Adrenal gland (tissue), 12 donors: ENCODE measurements around the gene RALGPS1. TPM values are rescaled to one million over a fixed set of nuclear protein-coding genes. Genes with fewer than 3 reads are reported as not detected.
A peak's percentile ranks its signal among the peaks of the same experiment; 100 is the strongest.

Experiments used
- DNase-seq, 7 donors: peaks; one replicate each; pipeline ENCODE4 v3.0.0-alpha.2; 2019 to 2020
- H3K27ac ChIP-seq, 5 donors: fragments of 200-600 bp; sonication (generic) in 4 of 5; 1 replicate in 3 of 5; 2 replicates in 2 of 5; pipeline versions ENCODE4 v1.5.1 to v1.8.0; 2016 to 2020; ENCODE audit warnings: mild to moderate bottlenecking in 1 of 5
- H3K27me3 ChIP-seq: fragments of 200-600 bp; 2 replicates; pipeline ENCODE4 v1.8.0; 2021
- H3K36me3 ChIP-seq, 2 donors: fragments of 200-600 bp; replicated peaks in 1 of 2; 1 replicate in 1 of 2; 2 replicates in 1 of 2; pipeline versions ENCODE4 v1.5.1 to v1.8.0; 2018 to 2022
- H3K4me1 ChIP-seq, 2 donors: fragments of 200-600 bp; replicated peaks in 1 of 2; 1 replicate in 1 of 2; 2 replicates in 1 of 2; pipeline versions ENCODE4 v1.5.1 to v1.8.0; 2018 to 2021
- H3K4me3 ChIP-seq, 4 donors: fragments of 200-600 bp; sonication (generic) in 3 of 4; one replicate each; pipeline ENCODE4 v1.5.1; 2016 to 2018
- H3K9me3 ChIP-seq, 3 donors: fragments of 200-600 bp; sonication (generic) in 1 of 3; replicated peaks in 1 of 3; 1 replicate in 2 of 3; 2 replicates in 1 of 3; pipeline versions ENCODE4 v1.5.1 to v1.8.0; 2016 to 2021
- POLR2A ChIP-seq, 2 donors: fragments of 450-650 bp; IDR thresholded peaks; one replicate each; pipeline ENCODE4 v1.6.1; 2017; ENCODE audit warnings: antibody characterized with exemption in 2 of 2, mild to moderate bottlenecking in 2 of 2, moderate library complexity in 1 of 2
- WGBS, 4 donors: extraction: QIAGEN DNeasy Blood & Tissue Kit in 2 of 4; methylation state at CpG; one replicate each; pipeline versions ENCODE4 v1.1.5 to v1.1.7; 2013 to 2017; 5-methylcytosine and 5-hydroxymethylcytosine counted together
- intact Hi-C, 2 donors: fragments of 100-400 bp; cut with DNase I; formaldehyde crosslinking; loops; one replicate each; pipeline versions ENCODE4 v1.14.1 to v1.15.0; 2022 to 2023
- polyA plus RNA-seq, 3 donors: library from polyadenylated mRNA; stranded (reverse); fragments of 200-250 nt in 2 of 3; fragments of 350-450 nt in 1 of 3; fragmentation: Illumina TruSeq in 1 of 3; extraction: RNeasy Lipid Tissue Mini Kit (QIAGEN cat#74804) in 1 of 3; gene quantifications; one replicate each; pipeline ENCODE4 v1.2.3, GENCODE V29; 2013 to 2014
- total RNA-seq, 9 donors: library from RNA; depleted of rRNA in 4 of 9; stranded (reverse); fragments of >200 nt in 4 of 9; fragments of 120-200 nt in 1 of 9; fragmentation: NEBNext Ultra II Directional in 1 of 9; extraction: Animal tissue kit (Norgen Biotek cat#: 25700) in 1 of 9; gene quantifications; one replicate each; pipeline versions ENCODE4 v1.1.0 to v1.2.4, GENCODE V29; 2013 to 2023
- TF ChIP-seq, protein P1 (sequence below), 6 experiments: fragments of 450-650 bp in 4 of 6; fragments of 200-600 bp in 2 of 6; sonication (generic) in 1 of 6; IDR thresholded peaks; 1 replicate in 5 of 6; 2 replicates in 1 of 6; pipeline versions ENCODE4 v1.5.1 to v1.8.0; 2016 to 2021; ENCODE audit warnings: antibody characterized with exemption in 6 of 6, mild to moderate bottlenecking in 2 of 6, moderate library complexity in 1 of 6
- donor health status: healthy with polysubstance abuse.
- donor health status: Bipolar disorder and iron deficiency.
- donor health status: DM: yes; HTN: yes; CAD: no.
- donor health status: DM: no; HTN: no; CAD: no.
- donor health status: DM: no; HTN: no; CAD: no.
- donor health status: DM: yes; HTN: yes; CAD: no.

The RALGPS1 gene
- total and polyA plus RNA-seq, 12 donors = 2.8 to 9.9 (median 5.1) TPM

DNA sequence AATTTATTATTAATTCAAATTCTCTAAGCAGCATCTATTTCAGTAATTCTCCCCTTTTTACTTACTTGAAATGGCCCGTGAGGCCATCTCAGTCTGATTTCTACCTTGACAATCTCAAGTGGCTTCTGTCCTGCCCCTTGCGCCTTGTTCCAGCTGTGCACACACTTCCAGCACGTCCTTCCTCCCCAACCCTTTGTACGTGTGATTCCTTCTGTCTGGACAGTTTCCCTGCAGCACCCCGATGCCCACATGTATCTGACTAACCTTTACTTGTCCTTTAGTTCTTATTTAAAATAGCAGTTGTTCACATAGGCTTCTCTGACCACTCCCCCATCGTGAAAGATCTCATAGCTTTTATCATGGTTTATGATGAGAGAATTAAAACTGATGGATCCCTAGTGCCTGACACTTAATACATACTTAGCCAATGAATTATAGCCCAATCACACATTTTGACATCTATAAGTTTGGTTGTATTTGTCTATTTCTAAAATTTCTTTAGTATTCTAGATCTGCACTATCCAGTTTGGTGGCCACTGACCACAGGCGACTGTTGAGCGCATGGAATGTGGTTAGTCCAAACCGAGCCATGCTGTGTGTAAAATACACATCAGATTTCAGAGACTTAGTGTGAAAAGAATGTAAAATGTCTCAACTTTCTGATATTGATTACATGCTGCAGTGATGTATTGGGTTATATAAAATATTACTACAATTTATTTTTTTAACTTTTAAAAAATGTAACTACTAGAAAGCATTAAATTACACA lies 39.9 kb upstream of the RALGPS1 start:
- Histone ChIP-seq H3K4me3 (no peak overlapping the region), H3K36me3 (peaks cover 0 to 7% of the 10 kb centered on the region in 2 donors), H3K4me1 (peaks cover 0 to 10% of the 10 kb centered on the region in 2 donors), H3K27me3 (no peaks in the 10 kb centered on the region), H3K27ac (no peak overlapping the region), H3K9me3 (no peaks in the 10 kb centered on the region)
- WGBS, 4 donors = 78 to 86% (median 84%) methylated on average over 9 of the region's 9 CpGs
- intact Hi-C loops = no loop called here
- TF ChIP-seq POLR2A (IDR thresholded peaks at IDR 0.05) = no peak
- TF ChIP-seq, protein P1, sequence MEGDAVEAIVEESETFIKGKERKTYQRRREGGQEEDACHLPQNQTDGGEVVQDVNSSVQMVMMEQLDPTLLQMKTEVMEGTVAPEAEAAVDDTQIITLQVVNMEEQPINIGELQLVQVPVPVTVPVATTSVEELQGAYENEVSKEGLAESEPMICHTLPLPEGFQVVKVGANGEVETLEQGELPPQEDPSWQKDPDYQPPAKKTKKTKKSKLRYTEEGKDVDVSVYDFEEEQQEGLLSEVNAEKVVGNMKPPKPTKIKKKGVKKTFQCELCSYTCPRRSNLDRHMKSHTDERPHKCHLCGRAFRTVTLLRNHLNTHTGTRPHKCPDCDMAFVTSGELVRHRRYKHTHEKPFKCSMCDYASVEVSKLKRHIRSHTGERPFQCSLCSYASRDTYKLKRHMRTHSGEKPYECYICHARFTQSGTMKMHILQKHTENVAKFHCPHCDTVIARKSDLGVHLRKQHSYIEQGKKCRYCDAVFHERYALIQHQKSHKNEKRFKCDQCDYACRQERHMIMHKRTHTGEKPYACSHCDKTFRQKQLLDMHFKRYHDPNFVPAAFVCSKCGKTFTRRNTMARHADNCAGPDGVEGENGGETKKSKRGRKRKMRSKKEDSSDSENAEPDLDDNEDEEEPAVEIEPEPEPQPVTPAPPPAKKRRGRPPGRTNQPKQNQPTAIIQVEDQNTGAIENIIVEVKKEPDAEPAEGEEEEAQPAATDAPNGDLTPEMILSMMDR (IDR thresholded peaks at IDR 0.05) = no peak
- peak in 2 of 7 donors; percentile 1 to 29 for DNase-seq

DNA sequence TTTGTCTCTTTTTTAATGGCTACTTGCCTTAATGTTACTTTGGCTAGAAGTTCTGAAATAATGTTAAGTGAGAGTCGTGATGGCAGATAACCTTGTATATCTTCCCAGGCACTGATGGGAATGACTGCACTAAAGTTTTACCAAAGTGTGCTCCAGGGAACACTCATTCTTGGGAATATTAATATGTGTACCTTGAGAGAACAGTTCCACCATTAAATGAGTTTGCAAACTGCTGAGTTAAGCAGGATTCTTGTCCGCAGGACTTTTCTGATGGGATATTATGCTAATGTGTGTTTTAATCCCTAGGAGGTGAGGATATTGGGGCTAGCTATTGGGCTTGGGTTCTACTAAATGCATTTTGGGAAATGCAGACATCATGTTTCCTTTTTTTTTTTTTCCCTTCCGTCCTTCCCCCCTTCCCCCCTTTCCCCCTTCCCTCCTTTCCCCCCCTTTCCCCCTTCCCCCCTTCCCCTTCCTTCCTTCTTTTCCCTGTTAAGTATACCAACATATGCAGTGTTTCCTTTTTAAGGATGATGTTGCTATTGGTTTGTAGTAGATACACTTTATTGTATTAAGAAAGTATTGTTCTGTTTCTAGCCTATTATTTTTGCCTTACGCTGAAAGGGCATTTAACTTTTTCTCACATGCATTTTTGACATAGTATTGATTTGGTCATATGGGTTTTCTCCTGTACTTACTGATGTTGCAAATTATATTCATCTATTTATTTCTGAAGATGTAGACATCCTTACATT lies 38.6 kb upstream of the RALGPS1 start:
- Histone ChIP-seq H3K4me1 (peaks cover 0 to 10% of the 10 kb centered on the region in 2 donors), H3K9me3 (no peaks in the 10 kb centered on the region), H3K27ac (no peak overlapping the region), H3K36me3 (peaks cover 0 to 19% of the 10 kb centered on the region in 2 donors), H3K27me3 (no peaks in the 10 kb centered on the region), H3K4me3 (no peak overlapping the region)
- intact Hi-C loops = no loop called here
- TF ChIP-seq, protein P1 (IDR thresholded peaks at IDR 0.05) = no peak
- TF ChIP-seq POLR2A (IDR thresholded peaks at IDR 0.05) = no peak
- no peak for DNase-seq
- 61 to 72% (median 66%) methylated on average over 4 of the region's 4 CpGs for WGBS, 4 donors

DNA sequence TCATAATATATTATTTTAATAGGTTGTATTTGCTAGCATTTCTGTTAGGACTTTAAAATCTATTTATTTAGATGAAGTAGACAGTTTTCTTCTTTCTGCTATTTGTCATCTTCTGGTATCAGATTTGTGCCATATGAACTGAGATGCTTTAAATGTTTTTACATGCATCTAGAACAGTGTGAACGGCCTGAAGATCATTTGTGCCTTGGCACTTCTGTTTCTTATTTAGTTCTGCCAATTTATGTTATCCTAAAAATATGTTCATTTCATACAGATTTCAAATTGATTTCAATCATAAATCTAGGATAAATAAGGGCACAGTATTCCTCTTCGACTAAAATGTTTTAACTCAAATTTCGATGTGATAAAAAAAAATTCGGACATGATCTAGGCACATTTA lies 38.1 kb upstream of the RALGPS1 start:
- no peaks in the 10 kb centered on the region for H3K9me3 ChIP-seq

DNA sequence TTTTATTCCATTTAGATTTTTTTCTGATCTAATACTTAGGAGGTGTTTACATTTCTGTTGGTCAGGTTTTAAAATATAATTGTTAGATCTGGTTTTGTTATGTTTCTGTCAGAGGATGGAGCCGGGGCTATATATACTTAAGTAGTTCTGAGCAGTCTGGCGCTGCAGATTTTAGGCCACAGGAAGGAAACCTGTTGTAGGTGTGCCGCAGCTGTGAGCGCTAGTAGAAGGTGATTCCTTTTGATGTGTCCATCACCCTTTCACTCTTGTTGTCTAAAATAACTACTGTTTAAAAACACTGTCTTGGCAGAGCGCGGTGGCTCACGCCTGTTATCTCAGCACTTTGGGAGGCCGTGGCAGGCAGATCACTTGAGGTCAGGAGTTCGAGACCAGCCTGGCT lies 37.2 kb upstream of the RALGPS1 start:
- no peak for TF ChIP-seq POLR2A (IDR thresholded peaks at IDR 0.05)
- TF ChIP-seq, protein P1 (IDR thresholded peaks at IDR 0.05) = no peak
- peaks cover 0 to 10% of the 10 kb centered on the region in 2 donors for H3K4me1 ChIP-seq

More for the DNA sequence above, 38.1 kb upstream of the RALGPS1 start:
- intact Hi-C loops = no loop called here
- TF ChIP-seq, protein P1 (IDR thresholded peaks at IDR 0.05) = no peak
- TF ChIP-seq POLR2A (IDR thresholded peaks at IDR 0.05) = no peak
- peaks cover 0 to 20% of the 10 kb centered on the region in 2 donors for H3K36me3 ChIP-seq
- H3K27ac ChIP-seq = no peak overlapping the region
- no peaks in the 10 kb centered on the region for H3K27me3 ChIP-seq
- H3K4me1 ChIP-seq = peaks cover 0 to 10% of the 10 kb centered on the region in 2 donors
- H3K4me3 ChIP-seq = no peak overlapping the region
- no peak for DNase-seq
- 88 to 93% (median 90%) methylated on average over 4 of the region's 4 CpGs for WGBS, 4 donors

More for the DNA sequence above, 37.2 kb upstream of the RALGPS1 start:
- no peaks in the 10 kb centered on the region for H3K27me3 ChIP-seq
- no peak overlapping the region for H3K4me3 ChIP-seq
- H3K9me3 ChIP-seq = no peaks in the 10 kb centered on the region
- no peak for DNase-seq
- H3K36me3 ChIP-seq = peaks cover 0 to 21% of the 10 kb centered on the region in 2 donors
- H3K27ac ChIP-seq = no peak overlapping the region
- 90 to 94% (median 93%) methylated on average over 9 of the region's 9 CpGs for WGBS, 4 donors
- intact Hi-C loops = no loop called here
